Peyer's patch (tissue), 4 donors: ENCODE measurements around the gene FXR1.

Experiments used
- CTCF ChIP-seq, 6 experiments: fragments of 450-650 bp in 4 of 6; fragments of 200-600 bp in 2 of 6; sonication (generic) in 1 of 6; IDR thresholded peaks; one replicate each; pipeline ENCODE4 v1.5.1; 2017 to 2019; ENCODE audit warnings: antibody characterized with exemption in 6 of 6, mild to moderate bottlenecking in 3 of 6, moderate library complexity in 1 of 6
- POLR2A ChIP-seq, 2 donors: fragments of 450-650 bp; IDR thresholded peaks; one replicate each; pipeline ENCODE4 v1.5.1; 2017; ENCODE audit warnings: antibody characterized with exemption in 2 of 2, mild to moderate bottlenecking in 2 of 2, moderate library complexity in 2 of 2

DNA sequence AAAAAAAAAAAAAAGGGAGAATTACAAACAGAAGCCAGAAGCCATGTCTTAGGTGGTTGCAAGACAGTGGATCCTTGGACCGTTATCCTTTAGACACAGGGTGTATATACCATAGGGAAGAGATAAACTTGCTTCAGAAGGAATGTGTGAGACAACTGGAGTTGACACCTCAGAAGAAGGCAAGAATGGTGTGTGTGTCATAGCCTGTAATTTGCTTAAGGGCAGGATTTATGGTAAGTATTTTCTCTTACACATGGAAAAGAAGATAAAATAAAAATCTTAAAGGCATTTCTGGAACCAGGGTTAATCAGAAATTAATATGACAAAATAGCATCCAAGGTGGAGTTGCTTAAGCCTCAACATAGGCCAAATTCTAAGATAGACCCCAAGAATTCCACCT, 96.3 kb downstream of the FXR1 start:
- TF ChIP-seq CTCF (IDR thresholded peaks at IDR 0.05): no peak
- no peak for TF ChIP-seq POLR2A (IDR thresholded peaks at IDR 0.05)
